K562 (cell line): ENCODE results near the gene DLST. TPM values are rescaled to one million over a fixed set of nuclear protein-coding genes. Genes with fewer than 3 reads are reported as not detected.
A peak's percentile ranks its signal among the peaks of the same experiment; 100 is the strongest.

Experiments used
- ATAC-seq: fragments of 200-7000 bp; cut with Tn5 transposase; 3 replicates; pipeline ENCODE4 v1.9.1; 2020; ENCODE audit warnings: moderate library complexity
- BruUV-seq: library from RNA; stranded (reverse); fragments of 400-500 nt; replicated peaks from 2 replicates; lab custom pipeline; 2021; lab: Mats Ljungman, UMichigan
- CTCF ChIA-PET: fragments of 300-600 bp; formaldehyde crosslinking; extraction: SDS; loops from one replicate; lab custom pipeline; 2021; ENCODE audit warnings: low intra/inter-chr PET ratio; lab: Yijun Ruan, JAX
- POLR2A ChIA-PET: fragments of 300-600, 350-650 bp; sonication (Branson Sonifier 250); formaldehyde crosslinking; extraction: SDS; loops from one replicate; lab custom pipeline; 2021; ENCODE audit warnings: antibody characterized with exemption, inconsistent platforms; lab: Yijun Ruan, JAX
- DNase-seq, 4 experiments: peaks; one replicate each; pipeline versions ENCODE4 v3.0.0 to v3.0.0-alpha.2; 2011 to 2018; ENCODE audit warnings: low spot score in 3 of 4, mixed read lengths in 3 of 4; ENCODE audit errors: extremely low read depth in 1 of 4
- FAIRE-seq: peaks from 2 replicates; lab custom pipeline; 2011; peaks lifted over from hg19 to GRCh38; lab: Jason Lieb, UNC
- H2AFZ ChIP-seq: 2 replicates; pipeline ENCODE4 v1.6.0; 2011; ENCODE audit warnings: low read depth, low read length, control low read depth, inconsistent platforms
- H3K27ac ChIP-seq: fragments of 200-600 bp; 3 replicates; pipeline ENCODE4 v1.8.0; 2011; ENCODE audit warnings: low read depth, mild to moderate bottlenecking, control low read depth, inconsistent platforms, low read length, moderate library complexity, mixed read lengths; ENCODE audit errors: extremely low read depth
- H3K27me3 ChIP-seq, 2 experiments: fragments of 300-600 bp in 1 of 2; 2 replicates in 1 of 2; 3 replicates in 1 of 2; pipeline versions ENCODE4 v1.6.0 to v1.8.0; 2011; ENCODE audit warnings: inconsistent platforms in 2 of 2, low read length in 2 of 2, mild to moderate bottlenecking in 1 of 2, mixed read lengths in 1 of 2, moderate library complexity in 1 of 2; ENCODE audit not compliant: control insufficient read depth in 2 of 2, insufficient read depth in 2 of 2
- H3K36me3 ChIP-seq: fragments of 300-600 bp; 3 replicates; pipeline ENCODE4 v1.8.0; 2011; ENCODE audit warnings: mild to moderate bottlenecking, low read length, inconsistent platforms; ENCODE audit not compliant: control insufficient read depth, insufficient read depth
- H3K4me1 ChIP-seq, 2 experiments: fragments of 200-600 bp in 1 of 2; replicated peaks in 1 of 2; 2 replicates in 1 of 2; 3 replicates in 1 of 2; pipeline versions ENCODE4 v1.5.1 to v1.8.0; 2011; ENCODE audit warnings: inconsistent platforms in 2 of 2, low read length in 2 of 2, mild to moderate bottlenecking in 1 of 2, mixed read lengths in 1 of 2, moderate library complexity in 1 of 2; ENCODE audit not compliant: control insufficient read depth in 2 of 2, insufficient read depth in 2 of 2
- H3K4me2 ChIP-seq: 2 replicates; pipeline ENCODE4 v1.6.1; 2011; ENCODE audit warnings: low read length, control low read depth, inconsistent platforms, mixed read lengths; ENCODE audit not compliant: insufficient read depth
- H3K4me3 ChIP-seq: fragments of 200-600 bp; sonication (generic), shearing (Covaris generic); 2 replicates; pipeline ENCODE4 v1.5.1; 2016; ENCODE audit warnings: control low read depth, inconsistent platforms
- H3K79me2 ChIP-seq: fragments of 200-600 bp; 3 replicates; pipeline ENCODE4 v1.8.0; 2011; ENCODE audit warnings: low read length, inconsistent platforms; ENCODE audit not compliant: control insufficient read depth, insufficient read depth
- H3K9ac ChIP-seq, 2 experiments: 2 replicates each; pipeline versions ENCODE4 v1.6.0 to v1.6.1; 2011; ENCODE audit warnings: low read depth in 2 of 2, low read length in 2 of 2, control low read depth in 1 of 2, inconsistent platforms in 1 of 2, mild to moderate bottlenecking in 1 of 2, mixed read lengths in 1 of 2; ENCODE audit not compliant: insufficient read depth in 1 of 2
- H3K9me1 ChIP-seq: one replicate; pipeline ENCODE4 v1.6.0; 2011; ENCODE audit warnings: inconsistent platforms, mild to moderate bottlenecking, low read length, moderate library complexity; ENCODE audit not compliant: control insufficient read depth, insufficient read depth
- H3K9me3 ChIP-seq: replicated peaks from 2 replicates; pipeline ENCODE4 v1.5.1; 2011; ENCODE audit warnings: low read depth, low read length, inconsistent platforms; ENCODE audit not compliant: control insufficient read depth, insufficient read depth
- H4K20me1 ChIP-seq: replicated peaks from 2 replicates; pipeline ENCODE4 v1.6.1; 2011; ENCODE audit warnings: low read length, inconsistent platforms, mixed read lengths; ENCODE audit not compliant: control insufficient read depth, insufficient read depth
- DDX20 ChIP-seq: fragments of 450-650 bp; IDR thresholded peaks from 2 replicates; pipeline ENCODE4 v1.6.1; 2016; ENCODE audit warnings: missing genetic modification characterization, low read depth, mild to moderate bottlenecking, missing compliant biosample characterization, moderate library complexity
- DLX4 ChIP-seq: fragments of 250-450 bp; sonication (Bioruptor Pico); IDR thresholded peaks from 2 replicates; pipeline ENCODE4 v1.6.1; 2021; ENCODE audit warnings: mild to moderate bottlenecking
- DPF2 ChIP-seq: fragments of 450-650 bp; IDR thresholded peaks from 2 replicates; pipeline ENCODE4 v1.6.1; 2016
- NR2F6 ChIP-seq: fragments of 450-650 bp; formaldehyde crosslinking; IDR thresholded peaks from 2 replicates; pipeline ENCODE4 v1.4.0; 2020; ENCODE audit warnings: mild to moderate bottlenecking
- NRF1 ChIP-seq, 2 experiments: fragments of 450-650 bp; IDR thresholded peaks in 1 of 2; conservative IDR thresholded peaks in 1 of 2; 2 replicates each; pipeline ENCODE4 v1.6.1; 2014; ENCODE audit warnings: mild to moderate bottlenecking in 2 of 2
- TOE1 ChIP-seq, 2 experiments: fragments of 450-650 bp in 1 of 2; sonication (generic) in 1 of 2; formaldehyde crosslinking in 1 of 2; IDR thresholded peaks; 2 replicates each; pipeline versions ENCODE4 v1.7.1 to v1.8.0; 2016 to 2022; ENCODE audit warnings: borderline replicate concordance in 2 of 2, mild to moderate bottlenecking in 2 of 2, antibody characterized with exemption in 1 of 2, inconsistent platforms in 1 of 2, low read depth in 1 of 2, missing genetic modification reagents in 1 of 2, moderate library complexity in 1 of 2
- WGBS: fragments of 100-300 bp; shearing (Covaris generic); methylation state at CpG from one replicate; pipeline ENCODE4 v1.1.6; 2016; ENCODE audit warnings: low coverage, mixed read lengths; ENCODE audit not compliant: insufficient coverage; ENCODE audit errors: missing lambda C conversion rate; 5-methylcytosine and 5-hydroxymethylcytosine counted together
- in situ Hi-C: fragments of 300-500 bp; cut with MboI; formaldehyde crosslinking; loops from 4 replicates; pipeline ENCODE4 v1.15.0; 2018; ENCODE audit warnings: inconsistent platforms, mixed read lengths
- intact Hi-C: fragments of 100-400 bp; cut with micrococcal nuclease; formaldehyde crosslinking; loops from 2 replicates; pipeline ENCODE4 v1.14.2; 2022
- polyA plus RNA-seq, 8 experiments: library from polyadenylated mRNA; depleted of rRNA in 4 of 8; stranded (reverse) in 5 of 8; unstranded in 3 of 8; fragments of >200 nt; fragmentation: Nextera tagmentation in 2 of 8; fragmentation: Illumina TruSeq in 1 of 8; extraction: Ambion mirVana in 2 of 8; extraction: Trizol in 1 of 8; gene quantifications; 2 replicates each; pipeline versions ENCODE4 v1.2.1 to v1.2.3, GENCODE V29; 2011 to 2014; ENCODE audit warnings: inconsistent platforms in 1 of 8, missing spikeins in 1 of 8
- total RNA-seq, 7 experiments: library from RNA; depleted of rRNA in 6 of 7; stranded (reverse); fragments of >200 nt in 6 of 7; fragmentation: Illumina TruSeq in 2 of 7; extraction: Trizol in 2 of 7; gene quantifications; 2 replicates each; pipeline versions ENCODE4 v1.2.1 to v1.2.3, GENCODE V29; 2011 to 2021; ENCODE audit warnings: low replicate concordance in 1 of 7
- TF ChIP-seq, protein P1 (sequence below): IDR thresholded peaks from 2 replicates; pipeline ENCODE4 v1.6.1; 2011; ENCODE audit not compliant: insufficient read length; ENCODE audit errors: extremely low read depth
- TF ChIP-seq, protein P2 (sequence below), 2 experiments: fragments of 450-650 bp; conservative IDR thresholded peaks; 2 replicates each; pipeline ENCODE4 v1.6.1; 2017; ENCODE audit warnings: mild to moderate bottlenecking in 2 of 2, moderate library complexity in 2 of 2
- TF ChIP-seq, protein P3 (sequence below): fragments of 450-650 bp; IDR thresholded peaks from 2 replicates; pipeline ENCODE4 v1.6.1; 2016; ENCODE audit warnings: low read depth

Gene DLST
- total and polyA plus RNA-seq, 9 of the 15 experiments (the other 6 are each of a cell fraction or from before 2014, with no cell fraction given), result 3.0 to 73.7 (median 45.4) TPM

GRCh38 chr14:74940956-74941565 is 59.3 kb downstream of the DLST start:
- no peaks in the 10 kb centered on the region for H3K27me3 ChIP-seq
- H3K27ac ChIP-seq, result peak overlapping the region; percentile 28; the same call in 1 of the 3 replicates
- peaks cover 16 to 35% of the 10 kb centered on the region in 2 experiments; a peak in 4 of 5 replicates for H3K4me1 ChIP-seq
- H3K4me3 ChIP-seq, result no peak overlapping the region
- peak overlapping the region; percentile 93 for H2AFZ ChIP-seq
- no peaks in the 10 kb centered on the region; the same call in 1 of the 2 replicates for H3K9me3 ChIP-seq
- H3K79me2 ChIP-seq, result no peaks in the 10 kb centered on the region
- H3K4me2 ChIP-seq, result peak overlapping the region; percentile 64
- in situ Hi-C loops, result no loop called here
- H3K9me1 ChIP-seq, result peaks cover 2% of the 10 kb centered on the region
- H4K20me1 ChIP-seq, result no peaks in the 10 kb centered on the region
- no peaks in the 10 kb centered on the region for H3K36me3 ChIP-seq
- intact Hi-C loops, result loop anchor here (10.0 kb wide), 1 partner anchor 364 kb away; no protein-coding TSS in a partner anchor
- WGBS, result 74% methylated on average over 15 of the region's 18 CpGs
- FAIRE-seq (no peak), DNase-seq (no peak), ATAC-seq (no peak)
- peak overlapping the region; percentile 38 to 83; a peak in 1 of 4 replicates for H3K9ac ChIP-seq
- CTCF ChIA-PET, result no interaction called here
- no TSS peak for BruUV-seq
- POLR2A ChIA-PET, result interaction anchor here (0.7 to 1.0 kb wide), 3 partner anchors 21 to 154 kb away, joined by 3 to 4 read pairs (median 3); no protein-coding TSS in a partner anchor
- TF ChIP-seq DLX4, result no peak
- TF ChIP-seq, protein P1, sequence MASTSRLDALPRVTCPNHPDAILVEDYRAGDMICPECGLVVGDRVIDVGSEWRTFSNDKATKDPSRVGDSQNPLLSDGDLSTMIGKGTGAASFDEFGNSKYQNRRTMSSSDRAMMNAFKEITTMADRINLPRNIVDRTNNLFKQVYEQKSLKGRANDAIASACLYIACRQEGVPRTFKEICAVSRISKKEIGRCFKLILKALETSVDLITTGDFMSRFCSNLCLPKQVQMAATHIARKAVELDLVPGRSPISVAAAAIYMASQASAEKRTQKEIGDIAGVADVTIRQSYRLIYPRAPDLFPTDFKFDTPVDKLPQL, result no peak
- no peak for TF ChIP-seq DDX20 (tag)
- no peak for TF ChIP-seq NRF1 (conservative IDR thresholded peaks at IDR 0.05 in 1 of 2, IDR thresholded peaks at IDR 0.05 in 1 of 2)
- TF ChIP-seq, protein P2, sequence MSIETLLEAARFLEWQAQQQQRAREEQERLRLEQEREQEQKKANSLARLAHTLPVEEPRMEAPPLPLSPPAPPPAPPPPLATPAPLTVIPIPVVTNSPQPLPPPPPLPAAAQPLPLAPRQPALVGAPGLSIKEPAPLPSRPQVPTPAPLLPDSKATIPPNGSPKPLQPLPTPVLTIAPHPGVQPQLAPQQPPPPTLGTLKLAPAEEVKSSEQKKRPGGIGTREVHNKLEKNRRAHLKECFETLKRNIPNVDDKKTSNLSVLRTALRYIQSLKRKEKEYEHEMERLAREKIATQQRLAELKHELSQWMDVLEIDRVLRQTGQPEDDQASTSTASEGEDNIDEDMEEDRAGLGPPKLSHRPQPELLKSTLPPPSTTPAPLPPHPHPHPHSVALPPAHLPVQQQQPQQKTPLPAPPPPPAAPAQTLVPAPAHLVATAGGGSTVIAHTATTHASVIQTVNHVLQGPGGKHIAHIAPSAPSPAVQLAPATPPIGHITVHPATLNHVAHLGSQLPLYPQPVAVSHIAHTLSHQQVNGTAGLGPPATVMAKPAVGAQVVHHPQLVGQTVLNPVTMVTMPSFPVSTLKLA (conservative IDR thresholded peaks at IDR 0.05), result no peak
- no peak for TF ChIP-seq DPF2
- TF ChIP-seq, protein P3, sequence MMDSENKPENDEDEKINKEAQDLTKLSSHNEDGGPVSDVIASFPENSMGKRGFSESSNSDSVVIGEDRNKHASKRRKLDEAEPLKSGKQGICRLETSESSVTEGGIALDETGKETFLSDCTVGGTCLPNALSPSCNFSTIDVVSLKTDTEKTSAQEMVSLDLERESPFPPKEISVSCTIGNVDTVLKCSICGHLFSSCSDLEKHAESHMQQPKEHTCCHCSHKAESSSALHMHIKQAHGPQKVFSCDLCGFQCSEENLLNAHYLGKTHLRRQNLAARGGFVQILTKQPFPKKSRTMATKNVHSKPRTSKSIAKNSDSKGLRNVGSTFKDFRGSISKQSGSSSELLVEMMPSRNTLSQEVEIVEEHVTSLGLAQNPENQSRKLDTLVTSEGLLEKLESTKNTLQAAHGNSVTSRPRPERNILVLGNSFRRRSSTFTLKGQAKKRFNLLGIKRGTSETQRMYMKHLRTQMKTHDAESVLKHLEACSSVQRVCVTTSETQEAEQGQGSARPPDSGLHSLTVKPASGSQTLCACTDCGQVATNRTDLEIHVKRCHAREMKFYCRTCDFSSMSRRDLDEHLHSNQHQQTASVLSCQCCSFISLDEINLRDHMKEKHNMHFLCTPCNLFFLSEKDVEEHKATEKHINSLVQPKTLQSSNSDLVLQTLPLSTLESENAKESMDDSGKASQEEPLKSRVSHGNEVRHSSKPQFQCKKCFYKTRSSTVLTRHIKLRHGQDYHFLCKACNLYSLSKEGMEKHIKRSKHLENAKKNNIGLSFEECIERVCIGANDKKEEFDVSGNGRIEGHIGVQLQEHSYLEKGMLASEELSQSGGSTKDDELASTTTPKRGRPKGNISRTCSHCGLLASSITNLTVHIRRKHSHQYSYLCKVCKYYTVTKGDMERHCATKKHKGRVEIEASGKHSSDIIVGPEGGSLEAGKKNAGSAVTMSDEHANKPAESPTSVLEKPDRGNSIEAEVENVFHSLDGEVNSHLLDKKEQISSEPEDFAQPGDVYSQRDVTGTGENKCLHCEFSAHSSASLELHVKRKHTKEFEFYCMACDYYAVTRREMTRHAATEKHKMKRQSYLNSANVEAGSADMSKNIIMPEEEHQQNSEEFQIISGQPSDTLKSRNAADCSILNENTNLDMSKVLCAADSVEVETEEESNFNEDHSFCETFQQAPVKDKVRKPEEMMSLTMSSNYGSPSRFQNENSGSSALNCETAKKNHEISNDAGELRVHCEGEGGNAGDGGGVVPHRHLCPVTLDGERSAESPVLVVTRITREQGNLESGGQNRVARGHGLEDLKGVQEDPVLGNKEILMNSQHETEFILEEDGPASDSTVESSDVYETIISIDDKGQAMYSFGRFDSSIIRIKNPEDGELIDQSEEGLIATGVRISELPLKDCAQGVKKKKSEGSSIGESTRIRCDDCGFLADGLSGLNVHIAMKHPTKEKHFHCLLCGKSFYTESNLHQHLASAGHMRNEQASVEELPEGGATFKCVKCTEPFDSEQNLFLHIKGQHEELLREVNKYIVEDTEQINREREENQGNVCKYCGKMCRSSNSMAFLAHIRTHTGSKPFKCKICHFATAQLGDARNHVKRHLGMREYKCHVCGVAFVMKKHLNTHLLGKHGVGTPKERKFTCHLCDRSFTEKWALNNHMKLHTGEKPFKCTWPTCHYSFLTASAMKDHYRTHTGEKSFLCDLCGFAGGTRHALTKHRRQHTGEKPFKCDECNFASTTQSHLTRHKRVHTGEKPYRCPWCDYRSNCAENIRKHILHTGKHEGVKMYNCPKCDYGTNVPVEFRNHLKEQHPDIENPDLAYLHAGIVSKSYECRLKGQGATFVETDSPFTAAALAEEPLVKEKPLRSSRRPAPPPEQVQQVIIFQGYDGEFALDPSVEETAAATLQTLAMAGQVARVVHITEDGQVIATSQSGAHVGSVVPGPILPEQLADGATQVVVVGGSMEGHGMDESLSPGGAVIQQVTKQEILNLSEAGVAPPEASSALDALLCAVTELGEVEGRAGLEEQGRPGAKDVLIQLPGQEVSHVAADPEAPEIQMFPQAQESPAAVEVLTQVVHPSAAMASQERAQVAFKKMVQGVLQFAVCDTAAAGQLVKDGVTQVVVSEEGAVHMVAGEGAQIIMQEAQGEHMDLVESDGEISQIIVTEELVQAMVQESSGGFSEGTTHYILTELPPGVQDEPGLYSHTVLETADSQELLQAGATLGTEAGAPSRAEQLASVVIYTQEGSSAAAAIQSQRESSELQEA, result no peak
- TF ChIP-seq NR2F6, result no peak
- no peak for TF ChIP-seq TOE1 (IDR thresholded peaks at IDR 0.05; ENCODE audit: borderline replicate concordance)
- TF ChIP-seq TOE1 (CRISPR knock-in tag; IDR thresholded peaks at IDR 0.05; ENCODE audit: borderline replicate concordance, low read depth), result no peak
